NB4 (cell line): Measurements from ENCODE around the gene TPBGL.
A peak's percentile ranks its signal among the peaks of the same experiment; 100 is the strongest.

Experiments
- DNase-seq: peaks from one replicate; pipeline ENCODE4 v3.0.0; 2010; ENCODE audit warnings: low read depth
- H3K4me3 ChIP-seq: one replicate; pipeline ENCODE4 v1.5.1; 2011; ENCODE audit warnings: mild to moderate bottlenecking, low read depth, low read length, moderate library complexity
- CTCF ChIP-seq: IDR thresholded peaks from one replicate; pipeline ENCODE4 v1.5.1; 2012; ENCODE audit warnings: low read depth, low read length
- MAX ChIP-seq: IDR thresholded peaks from 2 replicates; pipeline ENCODE4 v1.6.1; 2011; ENCODE audit warnings: low read depth, low read length
- MYC ChIP-seq: IDR thresholded peaks from 2 replicates; pipeline ENCODE4 v1.6.1; 2011; ENCODE audit warnings: low read depth, low read length
- POLR2A ChIP-seq: IDR thresholded peaks from 2 replicates; pipeline ENCODE4 v1.6.1; 2011; ENCODE audit warnings: mild to moderate bottlenecking; ENCODE audit not compliant: insufficient read length; ENCODE audit errors: extremely low read depth

Gene TPBGL

GRCh38 chr11:75241036-75241905, 697 bp downstream of the TPBGL start:
- TF ChIP-seq CTCF (peak; percentile 53), POLR2A (no peak)
- DNase-seq = peak; percentile 82
- no peak overlapping the region for H3K4me3 ChIP-seq

DNA sequence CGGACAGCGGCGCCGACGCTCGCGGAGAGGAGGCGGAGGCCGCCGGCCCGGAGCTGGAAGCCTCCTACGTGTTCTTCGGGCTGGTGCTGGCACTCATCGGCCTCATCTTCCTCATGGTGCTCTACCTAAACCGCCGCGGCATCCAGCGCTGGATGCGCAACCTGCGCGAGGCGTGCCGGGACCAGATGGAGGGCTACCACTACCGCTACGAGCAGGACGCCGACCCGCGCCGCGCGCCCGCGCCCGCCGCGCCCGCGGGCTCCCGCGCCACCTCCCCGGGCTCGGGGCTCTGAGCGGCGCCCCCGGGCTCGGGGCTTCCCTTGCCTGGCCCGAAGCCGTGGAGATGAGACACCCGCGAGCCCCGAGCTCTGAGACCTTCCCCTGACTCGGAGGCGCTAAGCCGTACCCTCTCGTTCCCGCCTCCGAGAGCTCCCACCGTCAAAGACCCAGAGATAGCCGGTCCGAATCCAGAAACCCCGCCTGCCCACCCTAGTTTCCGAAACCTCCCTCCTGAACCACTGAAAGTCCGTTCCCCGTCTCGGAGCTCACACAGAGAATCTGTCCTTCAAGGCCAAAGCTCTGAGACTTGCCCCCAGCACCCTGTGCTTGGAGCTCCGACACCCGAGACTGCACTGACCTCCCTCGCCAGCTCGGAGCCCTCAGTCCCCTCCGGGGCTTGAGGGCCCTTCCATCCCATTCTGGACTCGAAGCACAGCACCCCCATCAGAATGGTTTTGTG, 1.5 kb downstream of the TPBGL start:
- H3K4me3 ChIP-seq = no peak overlapping the region

GRCh38 chr11:75242722-75243600, 2.4 kb downstream of the TPBGL start:
- no peak overlapping the region for H3K4me3 ChIP-seq
- no peak for DNase-seq
- TF ChIP-seq POLR2A (no peak), MAX (no peak), CTCF (no peak), MYC (no peak)

More for the DNA sequence above, 1.5 kb downstream of the TPBGL start:
- DNase-seq = no peak
- TF ChIP-seq CTCF (no peak), MYC (no peak), MAX (no peak), POLR2A (no peak)

GRCh38 chr11:75244052-75244814, 3.7 kb downstream of the TPBGL start:
- TF ChIP-seq CTCF (no peak), MAX (no peak), MYC (no peak), POLR2A (no peak)
- no peak for DNase-seq
- no peak overlapping the region for H3K4me3 ChIP-seq

GRCh38 chr11:75245356-75246005, 4.9 kb downstream of the TPBGL start:
- TF ChIP-seq MYC = no peak
- TF ChIP-seq CTCF = no peak
- no peak for TF ChIP-seq MAX
- TF ChIP-seq POLR2A = no peak
- no peak overlapping the region for H3K4me3 ChIP-seq
- no peak for DNase-seq
